ENCODE data around the gene ADA.

- TF ChIP-seq, protein P1, sequence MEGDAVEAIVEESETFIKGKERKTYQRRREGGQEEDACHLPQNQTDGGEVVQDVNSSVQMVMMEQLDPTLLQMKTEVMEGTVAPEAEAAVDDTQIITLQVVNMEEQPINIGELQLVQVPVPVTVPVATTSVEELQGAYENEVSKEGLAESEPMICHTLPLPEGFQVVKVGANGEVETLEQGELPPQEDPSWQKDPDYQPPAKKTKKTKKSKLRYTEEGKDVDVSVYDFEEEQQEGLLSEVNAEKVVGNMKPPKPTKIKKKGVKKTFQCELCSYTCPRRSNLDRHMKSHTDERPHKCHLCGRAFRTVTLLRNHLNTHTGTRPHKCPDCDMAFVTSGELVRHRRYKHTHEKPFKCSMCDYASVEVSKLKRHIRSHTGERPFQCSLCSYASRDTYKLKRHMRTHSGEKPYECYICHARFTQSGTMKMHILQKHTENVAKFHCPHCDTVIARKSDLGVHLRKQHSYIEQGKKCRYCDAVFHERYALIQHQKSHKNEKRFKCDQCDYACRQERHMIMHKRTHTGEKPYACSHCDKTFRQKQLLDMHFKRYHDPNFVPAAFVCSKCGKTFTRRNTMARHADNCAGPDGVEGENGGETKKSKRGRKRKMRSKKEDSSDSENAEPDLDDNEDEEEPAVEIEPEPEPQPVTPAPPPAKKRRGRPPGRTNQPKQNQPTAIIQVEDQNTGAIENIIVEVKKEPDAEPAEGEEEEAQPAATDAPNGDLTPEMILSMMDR (IDR thresholded peaks at IDR 0.05) = no peak
- TF ChIP-seq POLR2A (IDR thresholded peaks at IDR 0.05) (no peak), EP300 (IDR thresholded peaks at IDR 0.05) (no peak)
Observed at GRCh38 chr20:44586289-44586911, 65.1 kb downstream of the ADA start.

Data from tibial nerve (tissue), 4 donors.